Lung (tissue), 12 donors: ENCODE data around the gene ZFYVE28. TPM values are rescaled to one million over a fixed set of nuclear protein-coding genes. Genes with fewer than 3 reads are reported as not detected.

Source experiments
- ATAC-seq: fragments of 200-7000 bp; cut with Tn5 transposase; one replicate; pipeline ENCODE4 v1.9.1; 2020; ENCODE audit warnings: moderate number of reproducible peaks; ENCODE audit not compliant: insufficient read depth, low FRiP score
- DNase-seq, 3 donors: peaks; one replicate each; pipeline ENCODE4 v3.0.0-alpha.2; 2013 to 2017
- H3K27ac ChIP-seq, 2 donors: one replicate each; pipeline ENCODE4 v1.5.1; 2013; ENCODE audit warnings: mild to moderate bottlenecking in 2 of 2, moderate library complexity in 2 of 2, control low read depth in 1 of 2, inconsistent platforms in 1 of 2, low read depth in 1 of 2, low read length in 1 of 2
- H3K27me3 ChIP-seq, 3 donors: one replicate each; pipeline ENCODE4 v1.5.1; 2013; ENCODE audit warnings: low read length in 2 of 3; ENCODE audit not compliant: control insufficient read depth in 3 of 3, insufficient read depth in 3 of 3
- H3K36me3 ChIP-seq, 4 donors: one replicate each; pipeline ENCODE4 v1.5.1; 2013; ENCODE audit warnings: low read length in 4 of 4, mild to moderate bottlenecking in 1 of 4, moderate library complexity in 1 of 4; ENCODE audit not compliant: control insufficient read depth in 4 of 4, insufficient read depth in 4 of 4
- H3K4me1 ChIP-seq, 5 donors: one replicate each; pipeline ENCODE4 v1.5.1; 2013; ENCODE audit warnings: low read length in 5 of 5, mild to moderate bottlenecking in 2 of 5, moderate library complexity in 1 of 5; ENCODE audit not compliant: control insufficient read depth in 5 of 5, insufficient read depth in 5 of 5
- H3K4me3 ChIP-seq: one replicate; pipeline ENCODE4 v1.5.1; 2013; ENCODE audit warnings: mild to moderate bottlenecking, control low read depth, moderate library complexity
- H3K9ac ChIP-seq, 2 donors: one replicate each; pipeline ENCODE4 v1.5.1; 2013; ENCODE audit warnings: low read length in 2 of 2, control low read depth in 1 of 2; ENCODE audit not compliant: insufficient read depth in 1 of 2
- H3K9me3 ChIP-seq, 4 donors: one replicate each; pipeline ENCODE4 v1.5.1; 2013; ENCODE audit warnings: low read length in 3 of 4, mild to moderate bottlenecking in 1 of 4, moderate library complexity in 1 of 4; ENCODE audit not compliant: control insufficient read depth in 4 of 4, insufficient read depth in 3 of 4
- WGBS, 2 donors: extraction: QIAGEN DNeasy Blood & Tissue Kit; methylation state at CpG; one replicate each; pipeline ENCODE4 v1.1.7; 2013; 5-methylcytosine and 5-hydroxymethylcytosine counted together
- polyA plus RNA-seq, 2 donors: library from polyadenylated mRNA; stranded (reverse); fragments of 200-250 nt; gene quantifications; one replicate each; pipeline ENCODE4 v1.2.1, GENCODE V29; 2013
- total RNA-seq, 2 donors: library from RNA; depleted of rRNA in 1 of 2; stranded (reverse); fragments of >200 nt in 1 of 2; gene quantifications; one replicate each; pipeline ENCODE4 v1.2.1, GENCODE V29; 2014 to 2021
- TF ChIP-seq, protein P1 (sequence below): IDR thresholded peaks from 2 replicates; pipeline ENCODE4 v1.5.1; 2012; ENCODE audit warnings: mild to moderate bottlenecking; ENCODE audit errors: control extremely low read depth, extremely low read depth
- donor health status: control.
- donor health status: control.
- donor health status: Bipolar disorder and iron deficiency.
- donor health status: healthy.
- donor health status: DM: yes; HTN: yes; CAD: no.

ZFYVE28 gene
- total and polyA plus RNA-seq, 4 donors: 6.8 to 10.3 (median 7.6) TPM

- H3K27me3 ChIP-seq: peaks cover 0 to 2% (median 0%) of the 10 kb centered on the region in 3 donors
- no peak overlapping the region for H3K27ac ChIP-seq
- DNase-seq (no peak), ATAC-seq (no peak)
- H3K4me1 ChIP-seq: peaks cover 0 to 13% (median 0%) of the 10 kb centered on the region in 5 donors
- TF ChIP-seq, protein P1, sequence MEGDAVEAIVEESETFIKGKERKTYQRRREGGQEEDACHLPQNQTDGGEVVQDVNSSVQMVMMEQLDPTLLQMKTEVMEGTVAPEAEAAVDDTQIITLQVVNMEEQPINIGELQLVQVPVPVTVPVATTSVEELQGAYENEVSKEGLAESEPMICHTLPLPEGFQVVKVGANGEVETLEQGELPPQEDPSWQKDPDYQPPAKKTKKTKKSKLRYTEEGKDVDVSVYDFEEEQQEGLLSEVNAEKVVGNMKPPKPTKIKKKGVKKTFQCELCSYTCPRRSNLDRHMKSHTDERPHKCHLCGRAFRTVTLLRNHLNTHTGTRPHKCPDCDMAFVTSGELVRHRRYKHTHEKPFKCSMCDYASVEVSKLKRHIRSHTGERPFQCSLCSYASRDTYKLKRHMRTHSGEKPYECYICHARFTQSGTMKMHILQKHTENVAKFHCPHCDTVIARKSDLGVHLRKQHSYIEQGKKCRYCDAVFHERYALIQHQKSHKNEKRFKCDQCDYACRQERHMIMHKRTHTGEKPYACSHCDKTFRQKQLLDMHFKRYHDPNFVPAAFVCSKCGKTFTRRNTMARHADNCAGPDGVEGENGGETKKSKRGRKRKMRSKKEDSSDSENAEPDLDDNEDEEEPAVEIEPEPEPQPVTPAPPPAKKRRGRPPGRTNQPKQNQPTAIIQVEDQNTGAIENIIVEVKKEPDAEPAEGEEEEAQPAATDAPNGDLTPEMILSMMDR: no peak
- 40 to 67% methylated on average over 38 to 41 of the region's 41 CpGs for WGBS, 2 donors
- peak overlapping the region; percentile 21 for H3K4me3 ChIP-seq
- no peaks in the 10 kb centered on the region for H3K36me3 ChIP-seq
- peaks cover 0 to 4% (median 0%) of the 10 kb centered on the region in 4 donors for H3K9me3 ChIP-seq
- H3K9ac ChIP-seq: no peak overlapping the region
These were observed 53.2 kb downstream of the ZFYVE28 start for GRCh38 chr4:2365054-2365912.

- peaks cover 0 to 13% (median 0%) of the 10 kb centered on the region in 5 donors for H3K4me1 ChIP-seq
- TF ChIP-seq, protein P1: no peak
- peaks cover 0 to 2% (median 0%) of the 10 kb centered on the region in 3 donors for H3K27me3 ChIP-seq
- H3K9me3 ChIP-seq: peaks cover 0 to 4% (median 0%) of the 10 kb centered on the region in 4 donors
- ATAC-seq (no peak), DNase-seq (peak; percentile 15 to 64 (median 41))
- no peaks in the 10 kb centered on the region for H3K36me3 ChIP-seq
- H3K4me3 ChIP-seq: peak overlapping the region; percentile 21
- no peak overlapping the region for H3K27ac ChIP-seq
- H3K9ac ChIP-seq: peak overlapping the region in 1 of 2 donors; percentile 61
- 14 to 31% methylated on average over 43 to 47 of the region's 47 CpGs for WGBS, 2 donors
These were observed 53.8 kb downstream of the ZFYVE28 start for GRCh38 chr4:2364654-2365053.

GRCh38 chr4:2363951-2364653 lies 54.3 kb downstream of the ZFYVE28 start:
- H3K27me3 ChIP-seq: peaks cover 0 to 2% (median 0%) of the 10 kb centered on the region in 3 donors
- DNase-seq (no peak), ATAC-seq (no peak)
- H3K36me3 ChIP-seq: no peaks in the 10 kb centered on the region
- no peak overlapping the region for H3K27ac ChIP-seq
- 69 to 73% methylated on average over 17 of the region's 17 CpGs for WGBS, 2 donors
- peaks cover 0 to 13% (median 0%) of the 10 kb centered on the region in 5 donors for H3K4me1 ChIP-seq
- H3K4me3 ChIP-seq: peak overlapping the region; percentile 21
- peak overlapping the region in 1 of 2 donors; percentile 61 for H3K9ac ChIP-seq
- H3K9me3 ChIP-seq: peaks cover 0 to 3% (median 0%) of the 10 kb centered on the region in 4 donors
- TF ChIP-seq, protein P1: no peak
